HL-60 (cell line): ENCODE measurements around the gene SLC38A6.

Source experiments
- POLR2AphosphoS5 ChIP-seq: IDR thresholded peaks from 2 replicates; pipeline ENCODE4 v1.6.1; 2012; ENCODE audit warnings: low read depth
- TF ChIP-seq, protein P1 (sequence below): IDR thresholded peaks from one replicate; pipeline ENCODE4 v1.5.1; 2011; ENCODE audit warnings: low read length, control low read depth, inconsistent platforms; ENCODE audit not compliant: insufficient read depth

DNA sequence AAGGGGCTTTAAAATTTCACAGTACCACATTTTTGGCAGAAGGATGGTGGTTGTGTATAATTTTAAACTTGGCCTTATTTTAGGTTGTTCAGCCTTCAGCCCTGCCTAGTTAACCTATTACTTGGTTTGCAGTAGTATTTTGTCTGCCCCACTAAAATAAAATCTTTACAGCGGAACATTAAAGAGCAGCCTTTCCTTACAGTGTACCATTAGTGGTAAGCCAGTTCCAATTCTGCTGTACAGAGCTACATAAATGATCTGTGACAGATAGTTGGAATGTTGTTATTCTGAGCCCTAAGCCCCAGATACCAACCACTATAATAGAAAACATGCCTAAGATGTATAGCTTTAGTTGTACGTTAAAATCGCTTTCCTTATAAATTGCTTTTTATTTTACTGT is 56.2 kb downstream of the SLC38A6 start:
- TF ChIP-seq, protein P1, sequence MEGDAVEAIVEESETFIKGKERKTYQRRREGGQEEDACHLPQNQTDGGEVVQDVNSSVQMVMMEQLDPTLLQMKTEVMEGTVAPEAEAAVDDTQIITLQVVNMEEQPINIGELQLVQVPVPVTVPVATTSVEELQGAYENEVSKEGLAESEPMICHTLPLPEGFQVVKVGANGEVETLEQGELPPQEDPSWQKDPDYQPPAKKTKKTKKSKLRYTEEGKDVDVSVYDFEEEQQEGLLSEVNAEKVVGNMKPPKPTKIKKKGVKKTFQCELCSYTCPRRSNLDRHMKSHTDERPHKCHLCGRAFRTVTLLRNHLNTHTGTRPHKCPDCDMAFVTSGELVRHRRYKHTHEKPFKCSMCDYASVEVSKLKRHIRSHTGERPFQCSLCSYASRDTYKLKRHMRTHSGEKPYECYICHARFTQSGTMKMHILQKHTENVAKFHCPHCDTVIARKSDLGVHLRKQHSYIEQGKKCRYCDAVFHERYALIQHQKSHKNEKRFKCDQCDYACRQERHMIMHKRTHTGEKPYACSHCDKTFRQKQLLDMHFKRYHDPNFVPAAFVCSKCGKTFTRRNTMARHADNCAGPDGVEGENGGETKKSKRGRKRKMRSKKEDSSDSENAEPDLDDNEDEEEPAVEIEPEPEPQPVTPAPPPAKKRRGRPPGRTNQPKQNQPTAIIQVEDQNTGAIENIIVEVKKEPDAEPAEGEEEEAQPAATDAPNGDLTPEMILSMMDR: no peak
- TF ChIP-seq POLR2AphosphoS5: no peak
